Lower leg skin (tissue), 3 donors: ENCODE data around the gene LEMD1.

Experiments used
- POLR2A ChIP-seq, 2 donors: fragments of 450-650 bp; IDR thresholded peaks; one replicate each; pipeline ENCODE4 v1.6.1; 2016 to 2017; ENCODE audit warnings: antibody characterized with exemption in 2 of 2, mild to moderate bottlenecking in 1 of 2, moderate library complexity in 1 of 2
- TF ChIP-seq, protein P1 (sequence below), 3 donors: fragments of 450-650 bp; IDR thresholded peaks; one replicate each; pipeline ENCODE4 v1.5.1; 2016; ENCODE audit warnings: antibody characterized with exemption in 3 of 3, mild to moderate bottlenecking in 3 of 3, moderate library complexity in 2 of 3

DNA sequence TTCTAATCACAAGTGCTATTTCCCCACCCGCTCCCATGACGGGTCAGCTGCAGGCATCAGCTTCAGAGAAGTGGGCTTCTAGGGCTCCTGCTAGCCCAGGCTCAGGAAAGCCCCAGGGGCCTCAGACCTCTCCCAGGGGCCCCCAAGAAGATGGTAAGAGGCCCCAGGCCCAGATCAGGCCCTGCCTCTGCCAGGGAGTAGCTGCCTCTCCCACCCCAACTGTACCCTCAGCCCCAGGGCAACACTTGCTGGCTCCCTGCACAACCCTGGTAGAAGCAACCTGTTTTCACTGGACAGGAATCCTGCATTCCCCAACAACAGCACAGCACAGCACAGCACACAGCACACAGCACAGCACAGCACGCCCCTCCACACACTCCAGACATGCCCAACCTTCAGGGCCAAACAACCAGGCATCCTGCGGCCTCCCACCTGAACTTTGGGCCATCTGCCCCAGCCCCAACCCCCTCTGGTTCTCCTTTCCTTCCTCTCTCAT lies 27.4 kb upstream of the LEMD1 start:
- TF ChIP-seq, protein P1, sequence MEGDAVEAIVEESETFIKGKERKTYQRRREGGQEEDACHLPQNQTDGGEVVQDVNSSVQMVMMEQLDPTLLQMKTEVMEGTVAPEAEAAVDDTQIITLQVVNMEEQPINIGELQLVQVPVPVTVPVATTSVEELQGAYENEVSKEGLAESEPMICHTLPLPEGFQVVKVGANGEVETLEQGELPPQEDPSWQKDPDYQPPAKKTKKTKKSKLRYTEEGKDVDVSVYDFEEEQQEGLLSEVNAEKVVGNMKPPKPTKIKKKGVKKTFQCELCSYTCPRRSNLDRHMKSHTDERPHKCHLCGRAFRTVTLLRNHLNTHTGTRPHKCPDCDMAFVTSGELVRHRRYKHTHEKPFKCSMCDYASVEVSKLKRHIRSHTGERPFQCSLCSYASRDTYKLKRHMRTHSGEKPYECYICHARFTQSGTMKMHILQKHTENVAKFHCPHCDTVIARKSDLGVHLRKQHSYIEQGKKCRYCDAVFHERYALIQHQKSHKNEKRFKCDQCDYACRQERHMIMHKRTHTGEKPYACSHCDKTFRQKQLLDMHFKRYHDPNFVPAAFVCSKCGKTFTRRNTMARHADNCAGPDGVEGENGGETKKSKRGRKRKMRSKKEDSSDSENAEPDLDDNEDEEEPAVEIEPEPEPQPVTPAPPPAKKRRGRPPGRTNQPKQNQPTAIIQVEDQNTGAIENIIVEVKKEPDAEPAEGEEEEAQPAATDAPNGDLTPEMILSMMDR (IDR thresholded peaks at IDR 0.05), result no peak
- no peak for TF ChIP-seq POLR2A (IDR thresholded peaks at IDR 0.05)
